Fibroblast of lung (primary cell): Measurements from ENCODE around the gene ROR2.

Source experiments
- EZH2 ChIP-seq: IDR thresholded peaks from 2 replicates; pipeline ENCODE4 v1.5.1; 2012; ENCODE audit warnings: low read length, control low read depth, mild to moderate bottlenecking; ENCODE audit errors: missing control alignments
- TF ChIP-seq, protein P1 (sequence below), 2 donors: IDR thresholded peaks in 1 of 2; conservative IDR thresholded peaks in 1 of 2; 1 replicate in 1 of 2; 2 replicates in 1 of 2; pipeline ENCODE4 v1.5.1; 2011 to 2012; ENCODE audit warnings: low read length in 2 of 2, control low read depth in 1 of 2, inconsistent platforms in 1 of 2, low read depth in 1 of 2, mild to moderate bottlenecking in 1 of 2

DNA sequence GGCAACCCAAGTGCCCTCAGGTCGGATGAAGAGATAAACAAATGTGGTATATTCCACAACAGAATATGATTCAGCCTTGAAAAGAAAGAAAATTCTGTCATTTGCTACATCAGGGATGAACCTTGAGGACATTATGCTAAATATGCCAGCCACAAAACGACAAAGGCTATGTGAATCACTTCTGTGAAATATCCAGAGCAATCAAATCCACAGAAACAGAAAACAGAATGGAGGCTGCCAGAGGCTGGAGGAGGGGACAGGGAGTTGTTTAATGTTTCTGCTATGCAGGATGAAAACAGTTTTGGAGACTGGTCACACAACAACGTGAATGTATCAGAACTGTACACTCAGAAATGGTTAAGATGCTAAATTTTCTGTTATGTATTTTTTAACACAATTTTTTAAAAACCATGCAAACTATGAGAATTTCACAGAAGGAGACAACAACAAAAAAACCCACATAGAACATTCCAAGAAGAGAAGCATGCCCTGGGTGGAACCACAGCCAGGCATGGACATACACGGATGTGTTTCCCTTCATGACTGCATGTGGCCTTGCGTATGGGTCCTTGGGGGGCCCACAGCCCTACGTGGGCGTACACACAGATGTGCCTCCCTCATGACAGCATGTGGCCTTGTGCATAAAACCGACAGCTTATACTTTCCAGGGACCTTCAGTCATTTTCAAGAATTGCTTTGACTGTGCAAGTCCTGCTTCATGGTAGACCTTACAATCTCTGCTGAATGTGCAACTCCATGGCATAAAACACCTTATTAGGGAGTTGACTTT is 146.7 kb downstream of the ROR2 start:
- TF ChIP-seq, protein P1, sequence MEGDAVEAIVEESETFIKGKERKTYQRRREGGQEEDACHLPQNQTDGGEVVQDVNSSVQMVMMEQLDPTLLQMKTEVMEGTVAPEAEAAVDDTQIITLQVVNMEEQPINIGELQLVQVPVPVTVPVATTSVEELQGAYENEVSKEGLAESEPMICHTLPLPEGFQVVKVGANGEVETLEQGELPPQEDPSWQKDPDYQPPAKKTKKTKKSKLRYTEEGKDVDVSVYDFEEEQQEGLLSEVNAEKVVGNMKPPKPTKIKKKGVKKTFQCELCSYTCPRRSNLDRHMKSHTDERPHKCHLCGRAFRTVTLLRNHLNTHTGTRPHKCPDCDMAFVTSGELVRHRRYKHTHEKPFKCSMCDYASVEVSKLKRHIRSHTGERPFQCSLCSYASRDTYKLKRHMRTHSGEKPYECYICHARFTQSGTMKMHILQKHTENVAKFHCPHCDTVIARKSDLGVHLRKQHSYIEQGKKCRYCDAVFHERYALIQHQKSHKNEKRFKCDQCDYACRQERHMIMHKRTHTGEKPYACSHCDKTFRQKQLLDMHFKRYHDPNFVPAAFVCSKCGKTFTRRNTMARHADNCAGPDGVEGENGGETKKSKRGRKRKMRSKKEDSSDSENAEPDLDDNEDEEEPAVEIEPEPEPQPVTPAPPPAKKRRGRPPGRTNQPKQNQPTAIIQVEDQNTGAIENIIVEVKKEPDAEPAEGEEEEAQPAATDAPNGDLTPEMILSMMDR (conservative IDR thresholded peaks at IDR 0.05 in 1 of 2, IDR thresholded peaks at IDR 0.05 in 1 of 2; ENCODE audit: low read depth in 1 of 2, low read length in 2 of 2) = no peak
- TF ChIP-seq EZH2 = no peak
